PFSK-1 (cell line): ENCODE data around the gene NEUROD6.

ENCODE experiments used
- POLR2AphosphoS5 ChIP-seq: IDR thresholded peaks from 2 replicates; pipeline ENCODE4 v1.6.1; 2012; ENCODE audit warnings: low read depth, mild to moderate bottlenecking, control low read depth, low read length, moderate library complexity
- SIN3A ChIP-seq: IDR thresholded peaks from 2 replicates; pipeline ENCODE4 v1.6.1; 2012; ENCODE audit warnings: mild to moderate bottlenecking, low read length, moderate library complexity, borderline replicate concordance; ENCODE audit not compliant: insufficient read depth
- TAF1 ChIP-seq: IDR thresholded peaks from 2 replicates; pipeline ENCODE4 v1.6.1; 2012; ENCODE audit warnings: low read length, control low read depth, borderline replicate concordance; ENCODE audit not compliant: insufficient read depth

DNA sequence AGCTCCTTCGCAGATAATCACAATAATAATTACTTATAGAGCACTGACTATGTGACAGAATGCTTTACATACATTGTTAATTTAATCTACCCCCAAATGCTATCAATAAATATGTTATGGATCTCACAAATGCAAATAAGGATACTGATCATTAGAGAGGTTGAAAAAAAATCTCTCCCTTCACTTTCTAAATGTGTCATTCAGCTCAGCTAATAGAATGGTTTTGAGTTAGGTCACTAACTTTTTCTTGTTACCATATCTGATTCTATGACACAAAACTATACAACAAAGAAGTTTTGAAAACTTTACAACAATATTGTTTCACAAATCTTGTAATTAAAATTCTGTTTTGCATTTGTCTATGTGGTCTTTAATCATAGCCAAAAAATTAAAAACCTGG, 17.4 kb downstream of the NEUROD6 start:
- TF ChIP-seq POLR2AphosphoS5 (no peak), TAF1 (no peak), SIN3A (no peak)
